HepG2 (cell line): ENCODE measurements around the gene ITPK1. TPM values are rescaled to one million over a fixed set of nuclear protein-coding genes. Genes with fewer than 3 reads are reported as not detected.

Experiments used
- ATAC-seq: fragments of 200-7000 bp; cut with Tn5 transposase; 3 replicates; pipeline ENCODE4 v1.9.1; 2020; ENCODE audit warnings: mild to moderate bottlenecking, moderate library complexity
- BruUV-seq: library from RNA; stranded (reverse); fragments of 400-500 nt; replicated peaks from 2 replicates; lab custom pipeline; 2021; lab: Mats Ljungman, UMichigan
- CTCF ChIA-PET: fragments of 300-600 bp; formaldehyde crosslinking; extraction: SDS; loops from one replicate; lab custom pipeline; 2021; ENCODE audit warnings: low total read pairs, inconsistent platforms, low intra/inter-chr PET ratio; lab: Yijun Ruan, JAX
- POLR2A ChIA-PET: fragments of 350-600 bp; sonication (Branson Sonifier 250); formaldehyde crosslinking; loops from one replicate; lab custom pipeline; 2020; ENCODE audit warnings: antibody characterized with exemption, inconsistent platforms; lab: Yijun Ruan, JAX
- DNase-seq: peaks from one replicate; pipeline ENCODE4 v3.0.0-alpha.2; 2015; ENCODE audit warnings: low spot score
- FAIRE-seq: peaks from 3 replicates; lab custom pipeline; 2011; peaks lifted over from hg19 to GRCh38; lab: Jason Lieb, UNC
- H2AFZ ChIP-seq: one replicate; pipeline ENCODE4 v1.6.1; 2011; ENCODE audit warnings: low read length, inconsistent platforms
- H3K27ac ChIP-seq: fragments of 300-600 bp; 3 replicates; pipeline ENCODE4 v1.8.0; 2011; ENCODE audit warnings: mixed run types, mild to moderate bottlenecking, mixed read lengths, low read length, inconsistent platforms; ENCODE audit not compliant: insufficient read depth; ENCODE audit errors: extremely low read length
- H3K27me3 ChIP-seq, 2 experiments: fragments of 200-600 bp in 1 of 2; 2 replicates in 1 of 2; 3 replicates in 1 of 2; pipeline versions ENCODE4 v1.6.0 to v1.8.0; 2011; ENCODE audit warnings: low read length in 2 of 2, mild to moderate bottlenecking in 2 of 2, moderate library complexity in 2 of 2, inconsistent platforms in 1 of 2; ENCODE audit not compliant: insufficient read depth in 2 of 2, control insufficient read depth in 1 of 2
- H3K36me3 ChIP-seq, 2 experiments: fragments of 200-600 bp in 1 of 2; replicated peaks in 1 of 2; 2 replicates in 1 of 2; 3 replicates in 1 of 2; pipeline versions ENCODE4 v1.5.1 to v1.8.0; 2011; ENCODE audit warnings: low read length in 2 of 2, inconsistent platforms in 1 of 2; ENCODE audit not compliant: insufficient read depth in 2 of 2, control insufficient read depth in 1 of 2
- H3K4me1 ChIP-seq: 2 replicates; pipeline ENCODE4 v1.5.1; 2012; ENCODE audit warnings: low read length, inconsistent platforms; ENCODE audit not compliant: insufficient read depth
- H3K4me2 ChIP-seq: 2 replicates; pipeline ENCODE4 v1.6.0; 2011; ENCODE audit warnings: low read depth, low read length, inconsistent platforms
- H3K4me3 ChIP-seq, 3 experiments: fragments of 200-600 bp in 1 of 3; sonication (generic), shearing (Covaris generic) in 1 of 3; replicated peaks in 1 of 3; 2 replicates each; pipeline ENCODE4 v1.5.1; 2011 to 2016; ENCODE audit warnings: low read length in 3 of 3, inconsistent platforms in 2 of 3, low read depth in 2 of 3, mild to moderate bottlenecking in 2 of 3, control low read depth in 1 of 3, mixed read lengths in 1 of 3; ENCODE audit not compliant: insufficient read depth in 1 of 3
- H3K79me2 ChIP-seq: one replicate; pipeline ENCODE4 v1.6.1; 2011; ENCODE audit warnings: low read length, inconsistent platforms; ENCODE audit not compliant: insufficient read depth
- H3K9ac ChIP-seq: 2 replicates; pipeline ENCODE4 v1.6.0; 2011; ENCODE audit warnings: mild to moderate bottlenecking, low read depth, low read length, inconsistent platforms; ENCODE audit not compliant: insufficient read depth
- H3K9me3 ChIP-seq: 2 replicates; pipeline ENCODE4 v1.5.1; 2012; ENCODE audit warnings: mild to moderate bottlenecking, low read length
- H4K20me1 ChIP-seq: 2 replicates; pipeline ENCODE4 v1.6.0; 2011; ENCODE audit warnings: inconsistent platforms, mild to moderate bottlenecking, low read length, moderate library complexity; ENCODE audit not compliant: insufficient read depth
- AFF4 ChIP-seq: sonication (generic); formaldehyde crosslinking; IDR thresholded peaks from 2 replicates; pipeline ENCODE4 v1.4.0; 2020; ENCODE audit warnings: missing genetic modification reagents
- ARHGAP35 ChIP-seq: sonication (generic); formaldehyde crosslinking; IDR thresholded peaks from 2 replicates; pipeline ENCODE4 v1.9.0; 2022; ENCODE audit warnings: mild to moderate bottlenecking, inconsistent platforms, moderate library complexity, missing genetic modification reagents, borderline replicate concordance
- ATF1 ChIP-seq: IDR thresholded peaks from 2 replicates; pipeline ENCODE4 v1.6.1; 2016; ENCODE audit warnings: mild to moderate bottlenecking, control low read depth
- BHLHE40 ChIP-seq: IDR thresholded peaks from 2 replicates; pipeline ENCODE4 v1.6.1; 2011; ENCODE audit warnings: low read length, improper control_type of control experiment
- HDAC6 ChIP-seq: fragments of 200-600 bp; sonication (generic); IDR thresholded peaks from 2 replicates; pipeline ENCODE4 v1.7.0; 2017; ENCODE audit warnings: mild to moderate bottlenecking, antibody characterized with exemption, low read length, low read depth
- IKZF1 ChIP-seq: fragments of 450-650 bp; IDR thresholded peaks from 2 replicates; pipeline ENCODE4 v1.7.1; 2016
- SIX4 ChIP-seq: sonication (generic); formaldehyde crosslinking; IDR thresholded peaks from 2 replicates; pipeline ENCODE4 v1.4.0; 2020; ENCODE audit warnings: missing genetic modification reagents
- ZBTB46 ChIP-seq: sonication (generic); formaldehyde crosslinking; IDR thresholded peaks from 2 replicates; pipeline ENCODE4 v1.4.0; 2020; ENCODE audit warnings: mild to moderate bottlenecking, missing genetic modification reagents, borderline replicate concordance
- ZNF264 ChIP-seq: sonication (generic); formaldehyde crosslinking; IDR thresholded peaks from 2 replicates; pipeline ENCODE4 v1.4.0; 2020; ENCODE audit warnings: missing genetic modification reagents
- ZNF563 ChIP-seq: sonication (generic); formaldehyde crosslinking; IDR thresholded peaks from 2 replicates; pipeline ENCODE4 v1.8.0; 2022; ENCODE audit warnings: mild to moderate bottlenecking, moderate library complexity, missing genetic modification reagents
- ZNF747 ChIP-seq: sonication (generic); formaldehyde crosslinking; IDR thresholded peaks from 2 replicates; pipeline ENCODE4 v1.8.1; 2023; ENCODE audit warnings: missing genetic modification reagents, mild to moderate bottlenecking, borderline replicate concordance
- WGBS: methylation state at CpG from one replicate; pipeline ENCODE4 v1.1.6; 2017; ENCODE audit warnings: low lambda C conversion rate; 5-methylcytosine and 5-hydroxymethylcytosine counted together
- in situ Hi-C: cut with HindIII; loops from 2 replicates; pipeline ENCODE4 v1.10.0; 2017; ENCODE audit warnings: low pct_unique_long_range_greater_than_20kb; ENCODE audit not compliant: extremely low pct_ligation_motif_present
- intact Hi-C: fragments of 100-400 bp; cut with micrococcal nuclease; formaldehyde crosslinking; loops from one replicate; pipeline ENCODE4 v1.10.0; 2022; ENCODE audit not compliant: unreplicated experiment
- polyA plus RNA-seq, 8 experiments: library from polyadenylated mRNA; depleted of rRNA in 3 of 8; stranded (reverse) in 7 of 8; unstranded in 1 of 8; fragments of >200 nt; fragmentation: Illumina TruSeq in 4 of 8; extraction: Trizol in 4 of 8; gene quantifications; 2 replicates each; pipeline versions ENCODE4 v1.2.1 to v1.2.3, GENCODE V29; 2011 to 2016; ENCODE audit warnings: low read depth in 4 of 8, missing spikeins in 1 of 8, mixed read lengths in 1 of 8; ENCODE audit not compliant: insufficient read depth in 1 of 8
- total RNA-seq, 5 experiments: library from RNA; depleted of rRNA; stranded (reverse); fragments of >200 nt; fragmentation: Illumina TruSeq; extraction: Trizol; gene quantifications; 2 replicates each; pipeline ENCODE4 v1.2.3, GENCODE V29; 2016; ENCODE audit warnings: low read depth in 1 of 5
- TF ChIP-seq, protein P1 (sequence below): sonication (generic); formaldehyde crosslinking; IDR thresholded peaks from 2 replicates; pipeline ENCODE4 v1.5.0; 2020; ENCODE audit warnings: missing genetic modification reagents
- TF ChIP-seq, protein P2 (sequence below): sonication (generic); formaldehyde crosslinking; IDR thresholded peaks from 2 replicates; pipeline ENCODE4 v1.5.0; 2020; ENCODE audit warnings: mild to moderate bottlenecking, missing genetic modification reagents
- TF ChIP-seq, protein P3 (sequence below): sonication (generic); formaldehyde crosslinking; conservative IDR thresholded peaks from 2 replicates; pipeline ENCODE4 v1.4.0; 2020; ENCODE audit warnings: missing genetic modification reagents
- TF ChIP-seq, protein P4 (sequence below): IDR thresholded peaks from 2 replicates; pipeline ENCODE4 v1.6.1; 2016; ENCODE audit warnings: low read depth, borderline replicate concordance

The ITPK1 gene
- total and polyA plus RNA-seq, 2 of the 13 experiments (the other 11 are each of a cell fraction or from before 2014, with no cell fraction given) = 20.5 to 47.5 TPM

DNA sequence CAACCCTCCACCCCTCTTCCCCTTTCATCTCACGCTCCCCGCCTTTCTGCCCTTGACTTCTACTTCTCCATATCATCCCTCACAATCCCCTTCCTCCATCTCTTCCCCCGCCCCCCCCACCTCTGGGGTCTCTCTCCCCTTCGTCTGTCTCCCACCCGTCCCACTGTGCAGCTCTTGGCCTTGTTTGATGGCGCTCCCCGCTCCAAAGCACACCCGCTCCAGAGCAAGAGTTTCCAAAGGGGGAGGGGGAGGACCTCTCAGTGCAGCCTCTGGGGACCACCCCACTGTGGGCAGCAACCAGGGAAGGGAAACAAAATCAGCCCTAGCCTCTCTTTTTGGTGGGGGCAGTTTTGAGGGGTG lies 192.0 kb downstream of the ITPK1 start:
- intact Hi-C loops = no loop called here
- Histone ChIP-seq H3K4me1 (no peaks in the 10 kb centered on the region), H3K36me3 (no peaks in the 10 kb centered on the region), H4K20me1 (no peaks in the 10 kb centered on the region), H3K79me2 (no peaks in the 10 kb centered on the region), H3K4me2 (no peak overlapping the region), H3K27me3 (peaks cover 0 to 3% of the 10 kb centered on the region in 2 experiments; a peak in 2 of 5 replicates), H3K4me3 (no peak overlapping the region; a peak in 1 of 6 replicates), H3K27ac (no peak overlapping the region), H3K9me3 (no peaks in the 10 kb centered on the region), H3K9ac (no peak overlapping the region), H2AFZ (no peak overlapping the region)
- in situ Hi-C loops = no loop called here
- BruUV-seq = no TSS peak
- POLR2A ChIA-PET = no interaction called here
- CTCF ChIA-PET = no interaction called here
- WGBS = 60% methylated on average over 8 of the region's 8 CpGs
- DNase-seq = no peak
- ATAC-seq = no peak; the same call in 2 of the 3 replicates
- FAIRE-seq = no peak
- TF ChIP-seq AFF4 (CRISPR knock-in tag) (no peak), IKZF1 (no peak), ATF1 (CRISPR knock-in tag) (no peak), BHLHE40 (no peak), ZNF747 (no peak), ZNF264 (CRISPR knock-in tag) (no peak), ARHGAP35 (CRISPR knock-in tag) (0 out of 2 replicates have a peak, but pooled peaks have one; percentile 1), ZBTB46 (CRISPR knock-in tag) (no peak), SIX4 (CRISPR knock-in tag) (no peak), HDAC6 (no peak), ZNF563 (CRISPR knock-in tag) (no peak)
- TF ChIP-seq, protein P1, sequence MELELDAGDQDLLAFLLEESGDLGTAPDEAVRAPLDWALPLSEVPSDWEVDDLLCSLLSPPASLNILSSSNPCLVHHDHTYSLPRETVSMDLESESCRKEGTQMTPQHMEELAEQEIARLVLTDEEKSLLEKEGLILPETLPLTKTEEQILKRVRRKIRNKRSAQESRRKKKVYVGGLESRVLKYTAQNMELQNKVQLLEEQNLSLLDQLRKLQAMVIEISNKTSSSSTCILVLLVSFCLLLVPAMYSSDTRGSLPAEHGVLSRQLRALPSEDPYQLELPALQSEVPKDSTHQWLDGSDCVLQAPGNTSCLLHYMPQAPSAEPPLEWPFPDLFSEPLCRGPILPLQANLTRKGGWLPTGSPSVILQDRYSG (CRISPR knock-in tag) = no peak
- TF ChIP-seq, protein P2, sequence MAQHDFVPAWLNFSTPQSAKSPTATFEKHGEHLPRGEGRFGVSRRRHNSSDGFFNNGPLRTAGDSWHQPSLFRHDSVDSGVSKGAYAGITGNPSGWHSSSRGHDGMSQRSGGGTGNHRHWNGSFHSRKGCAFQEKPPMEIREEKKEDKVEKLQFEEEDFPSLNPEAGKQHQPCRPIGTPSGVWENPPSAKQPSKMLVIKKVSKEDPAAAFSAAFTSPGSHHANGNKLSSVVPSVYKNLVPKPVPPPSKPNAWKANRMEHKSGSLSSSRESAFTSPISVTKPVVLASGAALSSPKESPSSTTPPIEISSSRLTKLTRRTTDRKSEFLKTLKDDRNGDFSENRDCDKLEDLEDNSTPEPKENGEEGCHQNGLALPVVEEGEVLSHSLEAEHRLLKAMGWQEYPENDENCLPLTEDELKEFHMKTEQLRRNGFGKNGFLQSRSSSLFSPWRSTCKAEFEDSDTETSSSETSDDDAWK (CRISPR knock-in tag) = no peak
- TF ChIP-seq, protein P3, sequence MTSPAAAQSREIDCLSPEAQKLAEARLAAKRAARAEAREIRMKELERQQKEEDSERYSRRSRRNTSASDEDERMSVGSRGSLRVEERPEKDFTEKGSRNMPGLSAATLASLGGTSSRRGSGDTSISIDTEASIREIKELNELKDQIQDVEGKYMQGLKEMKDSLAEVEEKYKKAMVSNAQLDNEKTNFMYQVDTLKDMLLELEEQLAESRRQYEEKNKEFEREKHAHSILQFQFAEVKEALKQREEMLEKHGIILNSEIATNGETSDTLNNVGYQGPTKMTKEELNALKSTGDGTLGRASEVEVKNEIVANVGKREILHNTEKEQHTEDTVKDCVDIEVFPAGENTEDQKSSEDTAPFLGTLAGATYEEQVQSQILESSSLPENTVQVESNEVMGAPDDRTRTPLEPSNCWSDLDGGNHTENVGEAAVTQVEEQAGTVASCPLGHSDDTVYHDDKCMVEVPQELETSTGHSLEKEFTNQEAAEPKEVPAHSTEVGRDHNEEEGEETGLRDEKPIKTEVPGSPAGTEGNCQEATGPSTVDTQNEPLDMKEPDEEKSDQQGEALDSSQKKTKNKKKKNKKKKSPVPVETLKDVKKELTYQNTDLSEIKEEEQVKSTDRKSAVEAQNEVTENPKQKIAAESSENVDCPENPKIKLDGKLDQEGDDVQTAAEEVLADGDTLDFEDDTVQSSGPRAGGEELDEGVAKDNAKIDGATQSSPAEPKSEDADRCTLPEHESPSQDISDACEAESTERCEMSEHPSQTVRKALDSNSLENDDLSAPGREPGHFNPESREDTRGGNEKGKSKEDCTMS (CRISPR knock-in tag) = no peak
- TF ChIP-seq, protein P4, sequence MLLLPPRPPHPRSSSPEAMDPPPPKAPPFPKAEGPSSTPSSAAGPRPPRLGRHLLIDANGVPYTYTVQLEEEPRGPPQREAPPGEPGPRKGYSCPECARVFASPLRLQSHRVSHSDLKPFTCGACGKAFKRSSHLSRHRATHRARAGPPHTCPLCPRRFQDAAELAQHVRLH (CRISPR knock-in tag) = no peak
